Heart left ventricle (tissue), 16 donors: ENCODE results near the gene PAFAH1B2. TPM values are rescaled to one million over a fixed set of nuclear protein-coding genes. Genes with fewer than 3 reads are reported as not detected.

Source experiments
- ATAC-seq, 4 donors: fragments of 200-7000 bp; cut with Tn5 transposase; one replicate each; pipeline ENCODE4 v1.9.1; 2020 to 2022; ENCODE audit warnings: moderate library complexity in 4 of 4, mild to moderate bottlenecking in 3 of 4, moderate number of reproducible peaks in 1 of 4
- DNase-seq, 5 donors: peaks; one replicate each; pipeline ENCODE4 v3.0.0-alpha.2; 2020
- H3K27ac ChIP-seq, 12 donors: fragments of 200-600 bp; sonication (generic) in 4 of 12; one replicate each; pipeline versions ENCODE4 v1.5.0 to v1.8.0; 2016 to 2022; ENCODE audit warnings: mild to moderate bottlenecking in 2 of 12
- H3K27me3 ChIP-seq, 9 donors: fragments of 200-600 bp; sonication (generic) in 2 of 9; one replicate each; pipeline versions ENCODE4 v1.5.1 to v1.8.0; 2016 to 2022; ENCODE audit warnings: mild to moderate bottlenecking in 3 of 9
- H3K36me3 ChIP-seq, 9 donors: fragments of 200-600 bp; sonication (generic) in 2 of 9; one replicate each; pipeline versions ENCODE4 v1.5.0 to v1.8.0; 2018 to 2022; ENCODE audit warnings: mild to moderate bottlenecking in 2 of 9
- H3K4me1 ChIP-seq, 12 donors: fragments of 200-600 bp; sonication (generic) in 4 of 12; one replicate each; pipeline versions ENCODE4 v1.5.0 to v1.8.0; 2016 to 2022; ENCODE audit warnings: mild to moderate bottlenecking in 3 of 12
- H3K4me3 ChIP-seq, 12 donors: fragments of 200-600 bp; sonication (generic) in 4 of 12; one replicate each; pipeline versions ENCODE4 v1.5.0 to v1.8.0; 2017 to 2022; ENCODE audit warnings: mild to moderate bottlenecking in 9 of 12, moderate library complexity in 4 of 12
- H3K9me3 ChIP-seq, 12 donors: fragments of 200-600 bp; sonication (generic) in 4 of 12; one replicate each; pipeline versions ENCODE4 v1.5.0 to v1.8.0; 2016 to 2022; ENCODE audit warnings: mild to moderate bottlenecking in 1 of 12
- CTCF ChIP-seq, 12 donors: fragments of 200-600 bp; sonication (generic) in 4 of 12; IDR thresholded peaks; one replicate each; pipeline versions ENCODE4 v1.5.0 to v1.8.0; 2018 to 2022; ENCODE audit warnings: antibody characterized with exemption in 12 of 12, mild to moderate bottlenecking in 5 of 12
- POLR2A ChIP-seq, 2 donors: fragments of 450-650 bp; IDR thresholded peaks; one replicate each; pipeline ENCODE4 v1.6.1; 2017; ENCODE audit warnings: antibody characterized with exemption in 2 of 2, mild to moderate bottlenecking in 2 of 2, moderate library complexity in 2 of 2
- WGBS, 4 donors: extraction: QIAGEN DNeasy Blood & Tissue Kit in 2 of 4; methylation state at CpG; one replicate each; pipeline versions ENCODE4 v1.1.5 to v1.1.7; 2013 to 2018; 5-methylcytosine and 5-hydroxymethylcytosine counted together
- intact Hi-C, 10 donors: fragments of 100-400 bp; cut with DNase I; formaldehyde crosslinking; loops; one replicate each; pipeline versions ENCODE4 v1.11.1 to v1.14.2; 2022
- polyA plus RNA-seq, 2 donors: library from polyadenylated mRNA; stranded (reverse); fragments of 200-250 nt; gene quantifications; one replicate each; pipeline ENCODE4 v1.2.3, GENCODE V29; 2013
- total RNA-seq, 9 donors: library from RNA; depleted of rRNA in 2 of 9; stranded (reverse); fragments of >200 nt in 2 of 9; fragmentation: NEBNext Ultra II Directional in 3 of 9; extraction: Animal tissue kit (Norgen Biotek cat#: 25700) in 3 of 9; gene quantifications; one replicate each; pipeline versions ENCODE4 v1.1.0 to v1.2.4, GENCODE V29; 2016 to 2023
- donor health status: ischemic (EF 13 %, LVEDD 7.1; RV severe dilation, severe dysfunction).
- donor health status: healthy with polysubstance abuse.
- donor health status: DM: no; HTN: yes; CAD: no.
- donor health status: DM: no; HTN: no; CAD: no.
- donor health status: ischemic (EF 25% LVEDD 6.9; RV normal size, moderate dysfunction).
- donor health status: ischemic (EF 25% LVEDD 5.7; RV mildly dilated, moderate dysfunction).
- donor health status: healthy.
- donor health status: DM: yes; HTN: yes; CAD: no.
- donor health status: ischemic (EF 35%, LVEDD 5.7; RV mildly dilated, moderate dysfunction).
- donor health status: nonischemic (EF 11% LVEDD 7.7; RV severe dilation, severe dysfunction).
- donor health status: DM: yes; HTN: yes; CAD: no.
- donor health status: PGD.
- donor health status: ischemic (EF 29% LVEDD 5.4; RV normal size, mild dysfunction).
- donor health status: nonischemic (EF 23%, LVEDD 6.1; RV moderate dilation, normal function).

The PAFAH1B2 gene
- total and polyA plus RNA-seq, 11 donors = 16.7 to 81.1 (median 65.6) TPM

GRCh38 chr11:117121176-117121575, 22.9 kb upstream of the PAFAH1B2 start:
- DNase-seq (no peak), ATAC-seq (no peak)
- no peaks in the 10 kb centered on the region for H3K9me3 ChIP-seq
- H3K4me3 ChIP-seq = no peak overlapping the region
- no peak overlapping the region for H3K27ac ChIP-seq
- no peaks in the 10 kb centered on the region for H3K27me3 ChIP-seq
- no peaks in the 10 kb centered on the region for H3K4me1 ChIP-seq
- intact Hi-C loops = no loop called here
- no peak for TF ChIP-seq POLR2A (IDR thresholded peaks at IDR 0.05)
- TF ChIP-seq CTCF (IDR thresholded peaks at IDR 0.05) = no peak
- H3K36me3 ChIP-seq = no peaks in the 10 kb centered on the region

GRCh38 chr11:117122556-117122955, 21.5 kb upstream of the PAFAH1B2 start:
- Histone ChIP-seq H3K27ac (no peak overlapping the region), H3K27me3 (no peaks in the 10 kb centered on the region), H3K9me3 (no peaks in the 10 kb centered on the region), H3K4me3 (no peak overlapping the region), H3K36me3 (no peaks in the 10 kb centered on the region), H3K4me1 (no peaks in the 10 kb centered on the region)
- 43 to 57% (median 55%) methylated on average over 5 of the region's 5 CpGs for WGBS, 4 donors
- ATAC-seq (peak in 1 of 4 donors; percentile 13), DNase-seq (no peak)
- TF ChIP-seq POLR2A (IDR thresholded peaks at IDR 0.05) = no peak
- TF ChIP-seq CTCF (IDR thresholded peaks at IDR 0.05) = no peak
- intact Hi-C loops = no loop called here

GRCh38 chr11:117126223-117126965, 17.7 kb upstream of the PAFAH1B2 start:
- intact Hi-C loops = loop anchor here in 1 of 10 donors (5.0 kb wide), 1 partner anchor 96 kb away; no protein-coding TSS in a partner anchor
- no peaks in the 10 kb centered on the region for H3K9me3 ChIP-seq
- H3K4me1 ChIP-seq = no peaks in the 10 kb centered on the region
- ATAC-seq (no peak), DNase-seq (no peak)
- no peak for TF ChIP-seq POLR2A (IDR thresholded peaks at IDR 0.05)
- TF ChIP-seq CTCF (IDR thresholded peaks at IDR 0.05) = no peak
- no peaks in the 10 kb centered on the region for H3K36me3 ChIP-seq
- no peak overlapping the region for H3K27ac ChIP-seq
- H3K27me3 ChIP-seq = no peaks in the 10 kb centered on the region
- no peak overlapping the region for H3K4me3 ChIP-seq
- 73 to 81% (median 77%) methylated on average over 7 of the region's 7 CpGs for WGBS, 4 donors

GRCh38 chr11:117127171-117127901, 16.8 kb upstream of the PAFAH1B2 start:
- WGBS, 4 donors = 78 to 86% (median 80%) methylated on average over 6 of the region's 6 CpGs

More at GRCh38 chr11:117127171-117127901, 16.8 kb upstream of the PAFAH1B2 start:
- Histone ChIP-seq H3K36me3 (no peaks in the 10 kb centered on the region), H3K4me1 (no peaks in the 10 kb centered on the region), H3K27me3 (no peaks in the 10 kb centered on the region), H3K4me3 (no peak overlapping the region), H3K27ac (no peak overlapping the region), H3K9me3 (no peaks in the 10 kb centered on the region)
- DNase-seq (no peak), ATAC-seq (no peak)
- no peak for TF ChIP-seq POLR2A (IDR thresholded peaks at IDR 0.05)
- TF ChIP-seq CTCF (IDR thresholded peaks at IDR 0.05) = no peak
- intact Hi-C loops = loop anchor here in 1 of 10 donors (5.0 kb wide), 1 partner anchor 95 kb away; no protein-coding TSS in a partner anchor
